ENCODE measurements around the gene PGM5. TPM values are rescaled to one million over a fixed set of nuclear protein-coding genes. Genes with fewer than 3 reads are reported as not detected.
A peak's percentile ranks its signal among the peaks of the same experiment; 100 is the strongest.

PGM5 gene
- total RNA-seq, 1 experiment from 2014 or later = 75.5 TPM

DNA sequence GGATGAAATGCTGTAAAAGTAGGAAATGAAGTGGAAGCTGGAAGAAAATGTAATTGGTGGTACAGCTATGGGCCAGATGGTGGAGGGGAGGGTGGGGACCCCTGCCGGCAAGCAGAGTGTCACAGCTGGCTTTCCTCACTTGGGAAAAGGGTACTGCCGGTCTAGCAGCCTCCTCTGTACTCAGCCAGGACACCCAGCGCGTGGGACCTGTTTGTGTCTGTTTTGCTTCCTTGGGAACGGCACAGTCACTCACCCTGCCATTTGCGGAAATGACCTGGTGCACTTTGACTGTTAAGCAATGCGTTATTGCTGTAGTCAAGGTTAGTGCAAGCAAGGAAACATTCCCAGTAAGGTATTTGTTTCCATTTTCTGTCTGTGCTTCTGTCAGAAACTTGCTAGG lies 174.2 kb downstream of the PGM5 start:
- H3K9me3 ChIP-seq (ENCODE audit: low read length) = no peaks in the 10 kb centered on the region
- TF ChIP-seq, protein P1, sequence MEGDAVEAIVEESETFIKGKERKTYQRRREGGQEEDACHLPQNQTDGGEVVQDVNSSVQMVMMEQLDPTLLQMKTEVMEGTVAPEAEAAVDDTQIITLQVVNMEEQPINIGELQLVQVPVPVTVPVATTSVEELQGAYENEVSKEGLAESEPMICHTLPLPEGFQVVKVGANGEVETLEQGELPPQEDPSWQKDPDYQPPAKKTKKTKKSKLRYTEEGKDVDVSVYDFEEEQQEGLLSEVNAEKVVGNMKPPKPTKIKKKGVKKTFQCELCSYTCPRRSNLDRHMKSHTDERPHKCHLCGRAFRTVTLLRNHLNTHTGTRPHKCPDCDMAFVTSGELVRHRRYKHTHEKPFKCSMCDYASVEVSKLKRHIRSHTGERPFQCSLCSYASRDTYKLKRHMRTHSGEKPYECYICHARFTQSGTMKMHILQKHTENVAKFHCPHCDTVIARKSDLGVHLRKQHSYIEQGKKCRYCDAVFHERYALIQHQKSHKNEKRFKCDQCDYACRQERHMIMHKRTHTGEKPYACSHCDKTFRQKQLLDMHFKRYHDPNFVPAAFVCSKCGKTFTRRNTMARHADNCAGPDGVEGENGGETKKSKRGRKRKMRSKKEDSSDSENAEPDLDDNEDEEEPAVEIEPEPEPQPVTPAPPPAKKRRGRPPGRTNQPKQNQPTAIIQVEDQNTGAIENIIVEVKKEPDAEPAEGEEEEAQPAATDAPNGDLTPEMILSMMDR (conservative IDR thresholded peaks at IDR 0.05; ENCODE audit: low read depth, low read length) = no peak
- TF ChIP-seq EZH2phosphoT487 (IDR thresholded peaks at IDR 0.05; ENCODE audit: borderline replicate concordance, low read length) (no peak), EZH2 (IDR thresholded peaks at IDR 0.05; ENCODE audit: low read length, unreplicated experiment) (no peak)
- ChIA-PET POLR2A (ENCODE audit: unreplicated experiment) (no interaction called here), CTCF (no interaction called here)
- no peaks in the 10 kb centered on the region for H4K20me1 ChIP-seq (ENCODE audit: low read length)
- no peak for ATAC-seq
- H3K9me2 ChIP-seq (replicated peaks; ENCODE audit: low read length) = no peaks in the 10 kb centered on the region
- H3K36me3 ChIP-seq (ENCODE audit: low read depth, low read length) = no peaks in the 10 kb centered on the region
- H3K4me3 ChIP-seq (ENCODE audit: low read length) = no peak overlapping the region
- intact Hi-C loops (cut with micrococcal nuclease) = no loop called here
- no peaks in the 10 kb centered on the region for H3K79me2 ChIP-seq (ENCODE audit: low read length)
- H3K4me1 ChIP-seq (ENCODE audit: insufficient read depth, low read length) = no peaks in the 10 kb centered on the region
- H3K27me3 ChIP-seq (ENCODE audit: low read length) = no peaks in the 10 kb centered on the region
- no peak overlapping the region for H3K4me2 ChIP-seq (ENCODE audit: low read length)
- no peak overlapping the region for H2AFZ ChIP-seq (ENCODE audit: low read length)
- H3K9ac ChIP-seq (ENCODE audit: low read length) = no peak overlapping the region
- no peak overlapping the region for H3K27ac ChIP-seq (ENCODE audit: low read length)
- TSS peak; percentile 42 for BruUV-seq (replicated peaks)
- no peaks in the 10 kb centered on the region for H3F3A ChIP-seq (ENCODE audit: low read length, unreplicated experiment)
- DNase-seq = no peak

DNA sequence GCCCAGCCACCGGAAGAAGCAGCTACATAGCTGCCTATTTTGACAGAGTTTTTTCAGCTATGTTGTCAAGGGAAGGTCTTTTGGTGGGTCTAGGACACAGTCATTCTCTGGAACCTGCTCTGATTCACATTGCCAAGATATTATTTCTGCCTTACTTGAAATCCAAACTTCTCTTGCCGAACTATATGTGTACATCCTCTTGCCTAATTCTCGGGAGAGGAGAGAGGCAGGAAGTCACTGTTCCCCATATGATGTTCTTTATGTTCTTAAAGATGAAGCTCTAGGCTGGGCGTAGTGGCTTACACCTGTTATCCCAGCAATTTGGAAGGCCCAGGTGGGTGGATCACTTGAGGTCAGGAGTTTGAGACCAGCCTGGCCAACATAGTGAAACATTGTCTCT lies 175.7 kb downstream of the PGM5 start:
- no peaks in the 10 kb centered on the region for H4K20me1 ChIP-seq (ENCODE audit: low read length)
- H3K27ac ChIP-seq (ENCODE audit: low read length) = no peak overlapping the region
- no peak for DNase-seq
- H3K27me3 ChIP-seq (ENCODE audit: low read length) = no peaks in the 10 kb centered on the region
- no peaks in the 10 kb centered on the region for H3K9me3 ChIP-seq (ENCODE audit: low read length)
- no peaks in the 10 kb centered on the region for H3K36me3 ChIP-seq (ENCODE audit: low read depth, low read length)
- no peaks in the 10 kb centered on the region for H3K4me1 ChIP-seq (ENCODE audit: insufficient read depth, low read length)
- no peak overlapping the region for H3K9ac ChIP-seq (ENCODE audit: low read length)
- no peak overlapping the region for H3K4me3 ChIP-seq (ENCODE audit: low read length)
- intact Hi-C loops (cut with micrococcal nuclease) = no loop called here
- POLR2A ChIA-PET (ENCODE audit: unreplicated experiment) = no interaction called here
- no peaks in the 10 kb centered on the region for H3F3A ChIP-seq (ENCODE audit: low read length, unreplicated experiment)
- no peak overlapping the region for H3K4me2 ChIP-seq (ENCODE audit: low read length)
- no peaks in the 10 kb centered on the region for H3K79me2 ChIP-seq (ENCODE audit: low read length)
- H3K9me2 ChIP-seq (replicated peaks; ENCODE audit: low read length) = no peaks in the 10 kb centered on the region
- H2AFZ ChIP-seq (ENCODE audit: low read length) = no peak overlapping the region
- CTCF ChIA-PET = no interaction called here
- TF ChIP-seq EZH2 (IDR thresholded peaks at IDR 0.05; ENCODE audit: low read length, unreplicated experiment) (no peak), EZH2phosphoT487 (IDR thresholded peaks at IDR 0.05; ENCODE audit: borderline replicate concordance, low read length) (no peak)
- TF ChIP-seq, protein P1 (conservative IDR thresholded peaks at IDR 0.05; ENCODE audit: low read depth, low read length) = no peak
- ATAC-seq = no peak
- no TSS peak for BruUV-seq (replicated peaks)

DNA sequence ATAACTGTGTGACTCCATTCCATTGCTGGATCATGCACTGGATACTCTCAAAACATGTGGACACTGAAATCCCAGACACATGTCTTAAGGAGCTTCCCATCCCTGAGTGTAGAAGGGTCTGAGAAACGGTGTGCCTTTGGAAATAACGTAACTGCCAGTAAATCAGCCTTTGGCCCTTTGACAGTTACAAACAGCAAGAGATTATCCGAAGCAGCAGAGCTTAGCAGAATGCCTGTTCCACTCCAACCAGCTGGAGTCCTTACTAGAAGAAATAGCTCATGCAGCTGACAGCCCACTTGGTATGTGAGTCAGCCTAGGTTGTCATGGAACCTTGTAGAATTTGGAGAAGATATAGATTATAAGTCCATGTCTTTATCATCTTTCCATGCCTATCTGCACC lies 177.3 kb downstream of the PGM5 start:
- no peak overlapping the region for H3K27ac ChIP-seq (ENCODE audit: low read length)
- no peaks in the 10 kb centered on the region for H3F3A ChIP-seq (ENCODE audit: low read length, unreplicated experiment)
- no peak overlapping the region for H3K4me2 ChIP-seq (ENCODE audit: low read length)
- no peaks in the 10 kb centered on the region for H3K79me2 ChIP-seq (ENCODE audit: low read length)
- intact Hi-C loops (cut with micrococcal nuclease) = no loop called here
- H3K9ac ChIP-seq (ENCODE audit: low read length) = no peak overlapping the region
- no peaks in the 10 kb centered on the region for H3K36me3 ChIP-seq (ENCODE audit: low read depth, low read length)
- no peak for ATAC-seq
- no TSS peak for BruUV-seq (replicated peaks)
- ChIA-PET POLR2A (ENCODE audit: unreplicated experiment) (no interaction called here), CTCF (no interaction called here)
- no peaks in the 10 kb centered on the region for H4K20me1 ChIP-seq (ENCODE audit: low read length)
- no peak for DNase-seq
- no peaks in the 10 kb centered on the region for H3K9me2 ChIP-seq (replicated peaks; ENCODE audit: low read length)
- H3K27me3 ChIP-seq (ENCODE audit: low read length) = no peaks in the 10 kb centered on the region
- H3K9me3 ChIP-seq (ENCODE audit: low read length) = no peaks in the 10 kb centered on the region
- H2AFZ ChIP-seq (ENCODE audit: low read length) = no peak overlapping the region
- H3K4me3 ChIP-seq (ENCODE audit: low read length) = no peak overlapping the region
- TF ChIP-seq EZH2phosphoT487 (IDR thresholded peaks at IDR 0.05; ENCODE audit: borderline replicate concordance, low read length) (no peak), EZH2 (IDR thresholded peaks at IDR 0.05; ENCODE audit: low read length, unreplicated experiment) (no peak)
- TF ChIP-seq, protein P1 (conservative IDR thresholded peaks at IDR 0.05; ENCODE audit: low read depth, low read length) = no peak
- no peaks in the 10 kb centered on the region for H3K4me1 ChIP-seq (ENCODE audit: insufficient read depth, low read length)

All from PC-3 (cell line).